ENCODE measurements around the gene BIN1. TPM values are rescaled to one million over a fixed set of nuclear protein-coding genes. Genes with fewer than 3 reads are reported as not detected.

The BIN1 gene
- total and polyA plus RNA-seq, 2 of the 4 experiments (the other 2 are of a cell fraction), result 18.1 to 25.7 TPM

DNA sequence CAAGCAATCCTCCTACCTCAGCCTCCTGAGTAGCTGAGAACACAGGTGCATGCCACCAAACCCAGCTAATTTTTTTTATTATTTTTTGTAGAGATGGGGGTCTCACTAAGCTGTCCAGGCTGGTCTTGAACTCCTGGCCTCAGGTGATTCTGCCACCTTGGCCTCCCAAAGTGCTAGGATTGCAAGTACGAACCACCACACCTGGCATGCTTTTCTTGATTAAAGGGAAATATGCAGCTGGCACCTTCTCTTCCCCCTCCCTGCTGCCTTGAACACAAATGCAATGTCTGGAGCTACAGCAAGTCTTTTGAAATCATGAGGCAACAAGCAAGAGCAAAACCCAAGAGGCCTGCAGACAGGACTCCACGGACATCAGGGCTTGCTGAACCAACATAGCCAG, 26.8 kb upstream of the BIN1 start:
- ChIA-PET POLR2A (ENCODE audit: unreplicated experiment) (no interaction called here), CTCF (interaction anchor here (0.6 kb wide), 1 partner anchor 112 kb away, joined by 3 read pairs; no protein-coding TSS in a partner anchor)
- dilution Hi-C loops (cut with HindIII; ENCODE audit: low sequenced_read_pairs, unreplicated experiment) (no loop called here), in situ Hi-C loops (cut with MboI; ENCODE audit: low sequenced_read_pairs) (no loop called here), intact Hi-C loops (cut with micrococcal nuclease) (no loop called here)
- ATAC-seq (ENCODE audit: low read depth) (no peak), DNase-seq (no peak)
- no TSS peak for BruUV-seq (replicated peaks)
- Histone ChIP-seq H3K4me3 (ENCODE audit: insufficient read depth, low read depth, low read length) (no peak overlapping the region), H4K20me1 (ENCODE audit: insufficient read depth, low read length) (no peaks in the 10 kb centered on the region), H2AK5ac (ENCODE audit: low read depth, low read length) (no peak overlapping the region), H4K8ac (ENCODE audit: low read depth in 2 of 2, low read length in 2 of 2) (no peak overlapping the region), H3K4me2 (ENCODE audit: low read depth, low read length) (no peak overlapping the region), H3K18ac (ENCODE audit: low read depth, low read length) (no peak overlapping the region), H3K27me3 (ENCODE audit: control insufficient read depth, insufficient read depth, low read length) (peaks cover 14% of the 10 kb centered on the region), H3K56ac (ENCODE audit: extremely low read depth, insufficient read depth, low read length) (no peak overlapping the region), H3K9me3 (ENCODE audit: control insufficient read depth, insufficient read depth, low read length) (no peaks in the 10 kb centered on the region), H2BK20ac (ENCODE audit: low read depth, low read length) (no peak overlapping the region), H2BK120ac (ENCODE audit: low read depth, low read length) (no peak overlapping the region), H3K4me1 (ENCODE audit: control insufficient read depth, insufficient read depth, low read length) (no peaks in the 10 kb centered on the region), H2BK5ac (ENCODE audit: low read depth, low read length, poor library complexity, severe bottlenecking) (no peak overlapping the region), H2AK9ac (replicated peaks; ENCODE audit: low read depth, low read length, poor library complexity) (no peak overlapping the region), H3K4ac (ENCODE audit: low read depth, low read length) (no peak overlapping the region), H3K9me1 (ENCODE audit: insufficient read depth, low read length) (no peaks in the 10 kb centered on the region), H3K14ac (replicated peaks; ENCODE audit: low read depth, low read length) (no peak overlapping the region), H3K23ac (ENCODE audit: low read depth, low read length) (no peak overlapping the region), H2AFZ (replicated peaks; ENCODE audit: low read length, poor library complexity) (no peak overlapping the region), H3K79me1 (ENCODE audit: low read depth in 1 of 2, low read length in 2 of 2) (no peaks in the 10 kb centered on the region), H4K91ac (ENCODE audit: insufficient read depth, low read depth, low read length) (no peak overlapping the region), H2BK15ac (ENCODE audit: low read depth, low read length) (no peak overlapping the region), H3K27ac (ENCODE audit: insufficient read depth, low read length) (no peak overlapping the region), H3K36me3 (ENCODE audit: control insufficient read depth, insufficient read depth, low read length) (no peaks in the 10 kb centered on the region), H4K5ac (ENCODE audit: low read depth, low read length) (no peak overlapping the region), H3K9ac (ENCODE audit: low read depth, low read length) (no peak overlapping the region)
- no peak for TF ChIP-seq POLR2A (IDR thresholded peaks at IDR 0.05; ENCODE audit: low read depth, low read length)
- no peak for TF ChIP-seq FOS (IDR thresholded peaks at IDR 0.05; ENCODE audit: low read depth, low read length)
- TF ChIP-seq, protein P1, sequence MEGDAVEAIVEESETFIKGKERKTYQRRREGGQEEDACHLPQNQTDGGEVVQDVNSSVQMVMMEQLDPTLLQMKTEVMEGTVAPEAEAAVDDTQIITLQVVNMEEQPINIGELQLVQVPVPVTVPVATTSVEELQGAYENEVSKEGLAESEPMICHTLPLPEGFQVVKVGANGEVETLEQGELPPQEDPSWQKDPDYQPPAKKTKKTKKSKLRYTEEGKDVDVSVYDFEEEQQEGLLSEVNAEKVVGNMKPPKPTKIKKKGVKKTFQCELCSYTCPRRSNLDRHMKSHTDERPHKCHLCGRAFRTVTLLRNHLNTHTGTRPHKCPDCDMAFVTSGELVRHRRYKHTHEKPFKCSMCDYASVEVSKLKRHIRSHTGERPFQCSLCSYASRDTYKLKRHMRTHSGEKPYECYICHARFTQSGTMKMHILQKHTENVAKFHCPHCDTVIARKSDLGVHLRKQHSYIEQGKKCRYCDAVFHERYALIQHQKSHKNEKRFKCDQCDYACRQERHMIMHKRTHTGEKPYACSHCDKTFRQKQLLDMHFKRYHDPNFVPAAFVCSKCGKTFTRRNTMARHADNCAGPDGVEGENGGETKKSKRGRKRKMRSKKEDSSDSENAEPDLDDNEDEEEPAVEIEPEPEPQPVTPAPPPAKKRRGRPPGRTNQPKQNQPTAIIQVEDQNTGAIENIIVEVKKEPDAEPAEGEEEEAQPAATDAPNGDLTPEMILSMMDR (conservative IDR thresholded peaks at IDR 0.05; ENCODE audit: low read depth, low read length), result no peak
- TF ChIP-seq, protein P2, sequence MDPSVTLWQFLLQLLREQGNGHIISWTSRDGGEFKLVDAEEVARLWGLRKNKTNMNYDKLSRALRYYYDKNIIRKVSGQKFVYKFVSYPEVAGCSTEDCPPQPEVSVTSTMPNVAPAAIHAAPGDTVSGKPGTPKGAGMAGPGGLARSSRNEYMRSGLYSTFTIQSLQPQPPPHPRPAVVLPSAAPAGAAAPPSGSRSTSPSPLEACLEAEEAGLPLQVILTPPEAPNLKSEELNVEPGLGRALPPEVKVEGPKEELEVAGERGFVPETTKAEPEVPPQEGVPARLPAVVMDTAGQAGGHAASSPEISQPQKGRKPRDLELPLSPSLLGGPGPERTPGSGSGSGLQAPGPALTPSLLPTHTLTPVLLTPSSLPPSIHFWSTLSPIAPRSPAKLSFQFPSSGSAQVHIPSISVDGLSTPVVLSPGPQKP (IDR thresholded peaks at IDR 0.05; ENCODE audit: borderline replicate concordance, low read depth, low read length), result no peak
- TF ChIP-seq RFX5 (IDR thresholded peaks at IDR 0.05; ENCODE audit: low read depth, low read length), result no peak
- TF ChIP-seq, protein P3, sequence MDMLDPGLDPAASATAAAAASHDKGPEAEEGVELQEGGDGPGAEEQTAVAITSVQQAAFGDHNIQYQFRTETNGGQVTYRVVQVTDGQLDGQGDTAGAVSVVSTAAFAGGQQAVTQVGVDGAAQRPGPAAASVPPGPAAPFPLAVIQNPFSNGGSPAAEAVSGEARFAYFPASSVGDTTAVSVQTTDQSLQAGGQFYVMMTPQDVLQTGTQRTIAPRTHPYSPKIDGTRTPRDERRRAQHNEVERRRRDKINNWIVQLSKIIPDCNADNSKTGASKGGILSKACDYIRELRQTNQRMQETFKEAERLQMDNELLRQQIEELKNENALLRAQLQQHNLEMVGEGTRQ (IDR thresholded peaks at IDR 0.05; ENCODE audit: low read depth, low read length), result no peak
- TF ChIP-seq BHLHE40 (IDR thresholded peaks at IDR 0.05; ENCODE audit: low read depth, low read length), result no peak
- TF ChIP-seq CEBPB (IDR thresholded peaks at IDR 0.05; ENCODE audit: low read depth, low read length), result no peak
- no peak for TF ChIP-seq MAFK (IDR thresholded peaks at IDR 0.05; ENCODE audit: low read depth, low read length)
- no peak for TF ChIP-seq RAD21 (IDR thresholded peaks at IDR 0.05; ENCODE audit: low read length)
- WGBS, 2 experiments (ENCODE audit: extremely low coverage in 2 of 2, insufficient read length in 1 of 2), result no CpG with 5 or more reads among the region's 2 CpGs

Measured in IMR-90 (cell line).